DMS79 treated with DMSO at 0.1 percent for 48 hours (cell line): ENCODE measurements around the gene TDRD5.

Source experiments
- DNase-seq: peaks from one replicate; lab custom pipeline; 2025; lab: John Stamatoyannopoulos, UW

TDRD5 gene, protein sequence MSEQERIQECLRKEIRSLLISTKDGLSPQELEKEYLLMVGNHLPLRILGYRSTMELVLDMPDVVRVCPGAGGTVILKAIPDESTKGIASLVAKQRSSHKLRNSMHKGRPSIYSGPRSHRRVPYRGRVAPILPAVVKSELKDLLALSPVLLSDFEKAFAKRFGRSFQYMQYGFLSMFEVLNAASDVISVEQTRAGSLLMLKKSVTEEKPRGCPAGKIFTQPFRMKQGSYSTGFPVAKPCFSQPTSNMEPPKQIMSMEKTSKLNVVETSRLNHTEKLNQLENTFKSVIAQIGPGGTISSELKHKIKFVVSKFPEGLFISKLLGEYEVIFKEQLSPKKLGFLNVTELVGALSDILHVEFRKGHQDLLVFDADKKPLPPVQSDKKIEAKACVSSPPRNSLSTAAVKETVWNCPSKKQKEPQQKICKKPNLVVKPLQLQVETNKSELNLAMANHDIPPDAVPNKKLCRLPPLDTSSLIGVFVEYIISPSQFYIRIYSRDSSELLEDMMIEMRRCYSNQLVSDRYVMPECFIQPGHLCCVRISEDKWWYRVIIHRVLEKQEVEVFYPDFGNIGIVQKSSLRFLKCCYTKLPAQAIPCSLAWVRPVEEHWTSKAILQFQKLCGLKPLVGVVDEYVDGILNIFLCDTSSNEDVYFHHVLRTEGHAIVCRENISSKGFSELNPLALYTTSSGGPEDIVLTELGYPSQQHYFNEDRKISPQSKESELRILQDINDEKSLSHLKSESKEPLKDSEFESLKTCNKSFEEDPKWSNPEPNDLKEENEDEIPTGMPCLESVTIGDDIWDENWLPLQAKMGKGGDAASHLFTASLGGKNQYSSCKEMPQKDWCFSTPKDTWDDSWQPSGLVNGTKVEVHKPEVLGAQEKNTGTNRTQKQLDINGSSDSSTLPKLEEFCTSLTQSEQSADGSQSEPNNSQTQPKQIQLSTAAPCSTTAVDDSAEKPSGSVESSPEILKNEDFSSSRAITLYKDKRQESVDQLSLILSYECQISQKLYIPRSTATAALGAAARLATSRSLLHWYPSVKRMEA

DNA sequence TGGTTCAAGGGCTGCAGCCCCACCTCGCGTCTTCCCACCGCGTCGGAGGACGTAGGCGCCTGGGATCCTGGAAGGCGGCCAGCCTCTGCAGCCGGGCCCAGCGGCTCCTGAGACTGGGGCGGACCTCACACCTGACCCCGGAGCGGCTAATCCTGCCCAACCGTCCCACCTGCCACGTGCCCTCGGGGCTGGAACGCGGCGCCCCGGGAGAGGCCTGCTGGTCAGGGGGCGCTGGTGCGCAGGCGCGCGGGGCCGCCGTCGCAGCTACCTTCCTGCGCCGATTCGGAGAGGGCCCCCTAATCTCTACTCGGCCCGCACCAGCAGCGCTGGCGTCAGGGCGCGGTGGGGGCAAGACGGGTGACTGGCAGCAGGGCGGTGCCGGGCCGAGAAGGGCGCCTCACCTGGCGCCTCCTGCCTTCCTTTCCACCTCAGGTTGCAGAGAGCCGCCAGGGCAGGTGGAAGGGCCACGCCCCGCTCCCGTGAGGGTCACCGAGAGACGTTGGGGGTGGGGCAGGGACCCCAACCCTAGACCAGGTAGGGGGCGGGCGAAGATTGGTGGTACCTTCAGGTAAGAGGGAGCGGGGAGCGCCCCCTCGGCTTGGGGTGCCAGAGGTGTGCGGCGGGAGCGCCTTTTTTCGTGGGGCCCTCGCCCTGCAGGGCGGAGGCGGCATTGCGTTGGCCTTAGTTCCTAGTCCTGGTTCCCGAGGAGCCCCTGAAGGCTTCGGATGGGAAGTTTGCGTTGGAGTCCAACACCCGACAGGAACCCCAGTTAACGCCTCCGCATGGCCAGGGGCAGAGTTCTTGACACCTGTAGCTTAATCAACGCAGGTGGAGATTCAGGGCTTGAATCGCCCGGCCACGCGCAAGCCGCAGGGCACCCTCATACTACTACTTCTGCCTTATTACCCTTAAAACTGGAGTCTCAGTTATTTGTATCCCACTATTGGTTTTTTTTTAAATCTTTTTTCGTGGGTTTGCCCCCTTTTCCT lies at the start of gene TDRD5:
TDRD5 (plus strand) TSS at position 241 of the 989 bp plus-strand sequence. CDS start 784 bp downstream, outside the sequence.
- peak; percentile 11 for DNase-seq

DNA sequence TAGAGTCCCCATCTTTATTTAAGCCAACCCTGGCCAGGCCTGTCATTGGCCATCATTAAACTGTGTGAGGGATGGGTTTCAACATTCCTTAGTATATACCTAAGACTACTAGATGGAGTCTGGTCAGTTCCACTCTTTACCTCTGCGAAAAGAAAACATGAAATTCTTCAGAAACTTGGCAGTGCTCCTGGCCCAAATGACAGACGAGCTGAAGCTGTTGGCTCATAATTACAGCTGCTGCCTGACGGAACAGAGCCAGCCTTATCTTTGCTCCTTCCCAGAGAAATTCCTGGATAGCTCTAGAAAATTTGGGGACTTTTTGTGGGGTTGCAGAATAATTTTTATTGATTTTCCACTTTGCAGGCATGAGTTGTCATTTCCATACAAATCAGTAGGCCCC lies 46.3 kb upstream of the TDRD5 start:
- no peak for DNase-seq

DNA sequence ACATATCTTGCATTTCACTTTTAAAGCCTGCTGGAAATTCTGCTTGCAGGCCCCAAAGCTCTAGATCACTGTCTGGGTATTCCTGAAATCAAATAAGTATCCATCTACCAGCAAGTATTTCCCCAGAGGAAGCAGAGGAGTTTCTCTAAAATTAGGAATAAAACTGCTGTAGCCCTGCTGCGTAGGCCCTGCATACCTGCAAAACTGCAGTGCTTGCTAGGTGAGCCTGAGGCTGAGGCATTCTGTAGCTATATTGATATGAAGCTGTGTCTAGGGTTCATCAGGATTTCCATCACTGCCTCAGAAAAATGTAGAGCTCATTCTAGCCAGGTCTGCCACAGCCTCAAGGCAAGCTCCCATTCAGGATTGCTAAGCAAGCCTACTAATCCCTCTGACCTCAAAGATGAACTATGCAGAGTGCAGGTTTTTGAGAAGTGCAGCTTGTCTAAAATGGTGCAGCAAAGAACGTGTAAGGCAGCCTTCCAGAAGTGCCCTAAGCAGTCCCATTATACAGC lies 44.6 kb upstream of the TDRD5 start:
- DNase-seq: no peak

DNA sequence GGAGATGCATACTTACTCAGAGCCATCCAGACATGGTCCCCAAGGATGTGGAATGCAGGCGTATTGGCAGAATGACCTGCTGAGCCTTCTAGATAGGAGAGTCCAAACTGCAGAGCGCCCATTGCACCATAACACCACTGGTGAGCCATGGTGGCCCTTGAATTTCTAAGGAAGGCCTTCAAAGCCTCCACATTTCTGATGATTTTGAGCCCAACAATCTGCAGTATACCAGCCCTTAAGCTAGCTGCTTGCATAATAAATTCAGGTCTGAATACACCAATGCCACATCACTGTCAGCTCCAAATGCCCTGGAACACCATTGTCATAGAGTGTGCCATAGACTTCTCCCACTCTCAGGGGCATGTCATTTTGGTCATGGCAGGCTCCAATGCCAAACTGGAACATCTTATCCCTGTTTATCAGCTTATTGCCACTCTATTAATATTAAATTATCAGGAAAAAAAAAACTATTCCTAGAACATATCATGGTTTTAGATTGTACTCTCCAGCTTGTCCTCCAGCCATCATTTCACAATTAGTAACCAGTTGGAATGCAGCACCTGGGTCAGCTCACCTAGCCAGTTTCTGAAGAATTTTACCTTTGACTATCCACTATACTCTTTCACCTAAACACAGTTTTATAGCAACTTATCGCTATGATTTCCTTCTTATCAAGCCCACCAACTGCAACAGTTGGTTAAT lies 42.8 kb upstream of the TDRD5 start:
- DNase-seq: no peak

DNA sequence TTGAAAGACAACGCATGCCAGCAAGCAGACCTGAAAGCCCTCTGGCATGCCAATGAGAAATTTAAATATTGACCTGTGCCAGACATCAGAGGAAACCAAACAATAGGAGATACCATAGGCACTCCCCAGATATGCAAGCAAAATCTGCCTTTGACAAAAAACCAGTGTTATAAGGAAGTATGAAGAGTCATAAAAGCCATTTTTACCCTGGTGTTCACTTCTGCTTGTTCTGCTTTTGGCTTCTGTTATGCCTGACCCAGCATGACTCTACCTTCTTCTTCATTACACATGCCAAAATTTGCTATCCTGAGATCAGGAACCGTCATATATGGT lies 42.3 kb upstream of the TDRD5 start:
- no peak for DNase-seq

DNA sequence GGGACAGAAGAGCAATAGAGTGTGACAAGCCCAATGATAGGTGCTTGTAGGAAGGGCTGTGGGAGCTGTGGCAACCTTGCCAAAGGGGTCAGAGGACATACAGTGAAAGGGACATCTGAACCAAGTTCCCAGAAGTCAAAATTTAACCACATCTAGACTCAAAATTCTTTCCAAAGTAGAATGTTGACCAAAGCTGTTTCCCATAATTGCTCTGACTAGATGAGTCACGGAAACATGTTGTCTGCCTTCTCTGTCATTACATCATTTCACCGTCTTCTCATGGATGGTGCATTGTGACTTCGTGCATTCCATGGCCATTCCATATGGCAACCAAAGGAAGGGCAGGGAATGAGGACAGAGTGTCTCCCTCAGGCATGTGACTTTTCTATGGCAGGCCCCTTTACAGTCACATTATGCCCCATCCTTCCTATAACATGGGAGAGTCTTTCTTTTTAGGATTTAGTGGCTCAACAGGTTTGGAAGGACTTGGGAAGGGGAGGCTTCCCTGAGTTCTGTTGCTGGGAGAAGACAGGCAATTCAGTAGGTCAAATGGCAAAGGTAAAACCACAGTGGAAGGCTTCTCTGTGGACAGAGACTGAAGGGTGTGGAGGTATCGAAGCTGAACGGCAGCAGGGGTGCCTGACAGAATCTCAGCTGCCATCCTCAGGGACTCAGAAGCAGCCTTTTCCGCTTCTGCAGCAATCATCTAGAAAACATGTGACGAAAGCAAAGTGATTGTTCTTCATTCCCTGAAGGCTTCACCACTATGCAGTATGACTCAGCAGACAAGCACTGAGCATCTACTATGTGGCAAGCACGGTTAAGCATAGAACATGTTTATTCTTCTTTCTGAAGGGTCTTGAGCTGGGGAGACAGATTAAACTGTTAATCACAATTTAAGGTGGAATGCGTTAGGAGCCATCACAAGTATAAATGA lies 40.6 kb upstream of the TDRD5 start:
- DNase-seq: no peak

DNA sequence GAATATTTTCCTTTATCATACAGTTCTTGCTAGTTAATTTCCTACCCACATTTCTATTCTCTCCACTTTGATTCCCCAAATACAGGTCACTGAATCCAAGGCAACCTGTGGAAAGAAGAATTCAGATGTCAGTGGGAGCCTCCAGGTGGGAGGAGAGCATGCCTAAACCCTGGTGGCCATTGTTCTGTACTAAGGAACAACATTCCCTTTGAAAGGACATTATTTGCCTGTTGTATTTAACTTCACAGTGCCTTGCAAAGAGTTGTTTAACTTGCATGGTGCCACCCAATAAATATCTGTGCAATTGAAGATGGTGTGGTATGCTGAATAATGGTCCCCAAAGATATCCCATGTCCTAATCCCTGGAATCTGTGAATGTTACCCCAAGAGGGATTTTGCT lies 37.2 kb upstream of the TDRD5 start:
- no peak for DNase-seq

DNA sequence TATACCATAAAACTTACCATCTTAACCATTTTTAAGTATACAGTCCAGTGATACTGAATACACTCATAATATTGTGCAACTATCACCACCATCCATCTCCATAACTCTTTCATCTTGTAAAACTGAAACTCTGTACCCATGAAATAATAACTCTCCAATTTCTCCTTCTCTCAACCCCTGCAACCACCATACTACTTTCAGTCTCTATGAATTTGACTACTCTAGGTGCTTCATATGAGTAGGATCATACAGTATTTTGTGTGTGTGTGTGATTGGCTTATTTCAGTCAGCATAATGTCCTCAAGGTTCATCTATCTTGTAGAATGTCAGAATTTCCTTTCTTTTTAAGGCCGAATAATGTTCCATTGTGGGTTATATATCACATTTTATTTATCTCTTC lies 33.6 kb upstream of the TDRD5 start:
- no peak for DNase-seq

DNA sequence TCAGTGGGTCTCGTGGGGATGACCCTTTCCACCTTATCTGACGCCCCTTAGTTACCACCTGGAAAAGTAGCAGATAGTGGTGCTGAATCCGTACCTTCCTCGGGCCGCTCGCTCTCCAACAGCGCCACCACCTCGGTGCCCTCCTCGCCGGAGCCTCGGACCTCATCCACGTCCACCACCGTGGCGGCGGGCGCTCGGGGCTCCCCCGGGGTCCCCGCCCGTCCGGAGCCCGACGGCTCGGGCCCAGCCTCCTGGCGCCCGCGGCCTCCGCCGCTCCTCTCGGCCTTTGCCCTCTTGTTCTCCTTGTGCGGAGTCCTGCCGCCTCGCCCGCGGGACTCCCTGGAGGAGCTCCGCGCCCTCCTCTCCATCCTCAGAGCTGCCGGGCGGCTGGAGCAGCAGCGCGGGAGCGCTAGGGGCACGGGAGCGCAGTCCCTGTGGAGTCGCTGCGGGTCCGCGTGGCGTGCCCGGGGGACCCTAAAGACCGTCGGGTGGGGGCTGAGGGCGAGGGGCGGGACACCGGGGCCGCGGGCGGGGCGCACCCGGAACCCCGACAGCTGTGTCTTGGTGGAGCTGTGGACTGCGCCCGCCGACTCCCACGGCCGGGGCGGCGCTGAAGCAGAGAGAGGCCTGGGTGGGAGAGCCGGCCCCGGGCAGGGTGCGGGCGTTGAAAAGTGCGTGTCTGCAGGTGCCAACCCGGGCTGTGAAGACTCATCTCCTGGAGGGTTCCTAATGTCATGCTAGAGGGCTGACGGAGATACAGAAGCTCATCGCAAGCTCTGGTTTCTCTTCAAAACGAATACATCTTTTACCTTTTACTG lies 15.9 kb upstream of the TDRD5 start, which contains the start of gene NPHS2:
NPHS2 (minus strand) TSS at position 452 of the 818 bp plus-strand sequence; CDS start at position 368, 84 bp downstream.
- DNase-seq: no peak

DNA sequence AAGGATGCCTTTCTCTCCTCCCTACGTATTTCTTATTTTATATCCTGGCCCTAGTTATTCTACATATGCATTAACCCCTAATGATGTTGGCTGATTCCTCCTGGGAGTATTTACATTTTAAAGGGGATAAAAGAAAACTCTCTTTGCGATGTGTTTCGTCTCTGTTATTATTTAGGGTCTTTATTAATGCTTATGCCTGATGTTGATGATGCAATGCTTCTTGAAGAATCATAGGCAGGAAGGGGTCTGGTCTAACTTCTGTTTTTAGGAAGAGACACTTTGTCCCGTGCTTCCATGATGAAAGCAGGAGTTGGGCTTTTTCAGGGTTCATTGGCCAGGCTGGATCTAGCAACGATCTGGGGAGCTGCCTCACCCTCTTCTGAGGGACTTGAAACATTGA lies 15.1 kb upstream of the TDRD5 start:
- no peak for DNase-seq

DNA sequence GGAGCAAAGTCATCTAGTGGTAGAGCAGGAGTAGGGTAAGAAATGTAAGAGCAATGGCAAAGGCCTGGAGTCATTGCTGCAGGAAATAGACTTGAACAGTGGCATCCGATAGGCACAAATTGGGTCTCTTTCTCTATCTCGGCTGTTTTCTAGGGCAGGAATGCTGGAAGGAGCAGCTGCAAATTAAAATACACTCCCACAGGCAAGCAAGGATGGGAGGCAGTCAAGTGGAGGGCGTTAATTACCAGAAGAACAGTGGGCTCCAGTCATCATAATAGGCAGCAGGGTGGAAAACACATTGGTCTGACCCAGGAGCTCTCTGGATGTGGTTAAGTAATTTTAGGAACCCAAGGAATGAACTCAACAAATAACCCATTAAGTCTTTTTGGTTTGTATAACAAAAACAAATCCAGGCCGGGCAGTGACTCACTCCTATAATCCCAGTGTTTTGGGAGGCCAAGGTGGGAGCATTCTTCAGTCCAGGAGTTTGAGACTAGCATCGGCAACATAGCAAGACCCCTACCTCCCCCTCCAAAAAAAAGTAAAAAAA lies 7.8 kb upstream of the TDRD5 start:
- no peak for DNase-seq

DNA sequence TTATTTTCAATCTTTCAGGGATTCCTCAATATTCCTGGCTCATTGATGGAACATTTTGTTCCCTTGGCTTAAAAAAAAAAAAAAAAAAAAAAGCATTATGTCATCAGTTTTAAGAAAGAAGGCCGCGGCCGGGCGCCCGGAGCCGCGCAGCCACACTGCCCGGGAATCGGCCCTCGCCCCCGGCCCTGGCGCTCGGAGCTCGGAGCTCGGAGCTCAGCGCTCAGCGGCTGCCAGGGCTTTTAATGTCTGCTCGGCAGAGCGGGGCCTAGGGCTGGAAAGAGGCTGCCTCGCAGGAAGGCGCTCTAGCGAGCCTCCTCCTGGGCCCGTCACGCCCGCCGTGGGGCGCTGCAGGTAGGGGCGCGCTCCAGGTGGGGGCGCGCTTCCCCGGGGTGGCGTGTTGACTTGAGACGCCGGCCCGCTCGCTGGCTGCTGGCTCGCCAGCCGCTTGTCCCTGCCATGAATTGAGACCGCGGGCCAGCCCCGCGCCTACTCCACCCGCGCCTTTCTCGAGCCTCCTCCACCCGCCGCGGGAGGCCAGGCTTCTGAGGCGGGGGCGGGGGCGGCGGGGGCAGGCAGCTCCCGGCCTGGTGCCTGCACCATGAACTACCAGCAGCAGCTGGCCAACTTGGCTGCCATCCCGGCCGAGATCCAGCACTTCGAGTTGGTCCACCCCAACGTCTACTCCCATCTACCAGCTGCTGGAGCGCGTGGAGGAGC lies 5.4 kb upstream of the TDRD5 start:
- peak; percentile 52 for DNase-seq

DNA sequence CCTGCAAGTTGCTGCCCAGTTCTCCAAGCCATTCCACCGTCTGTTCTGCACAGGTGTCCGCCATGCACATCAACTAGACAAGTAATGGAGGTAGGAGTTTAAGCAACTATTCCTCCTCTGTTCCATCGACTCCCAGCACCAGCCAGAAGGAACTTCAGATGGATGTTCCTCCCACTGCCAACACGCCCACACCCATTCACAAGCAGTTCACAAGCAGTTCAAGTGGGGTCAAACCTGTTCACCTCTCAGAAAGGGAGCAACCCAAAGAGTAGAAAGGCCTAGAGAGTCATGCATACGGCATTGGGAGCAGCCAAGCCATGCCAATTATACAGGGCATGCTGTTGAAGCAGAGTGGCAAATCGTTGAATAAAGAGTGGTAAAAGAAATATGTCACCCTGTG lies 4.3 kb upstream of the TDRD5 start:
- DNase-seq: no peak

DNA sequence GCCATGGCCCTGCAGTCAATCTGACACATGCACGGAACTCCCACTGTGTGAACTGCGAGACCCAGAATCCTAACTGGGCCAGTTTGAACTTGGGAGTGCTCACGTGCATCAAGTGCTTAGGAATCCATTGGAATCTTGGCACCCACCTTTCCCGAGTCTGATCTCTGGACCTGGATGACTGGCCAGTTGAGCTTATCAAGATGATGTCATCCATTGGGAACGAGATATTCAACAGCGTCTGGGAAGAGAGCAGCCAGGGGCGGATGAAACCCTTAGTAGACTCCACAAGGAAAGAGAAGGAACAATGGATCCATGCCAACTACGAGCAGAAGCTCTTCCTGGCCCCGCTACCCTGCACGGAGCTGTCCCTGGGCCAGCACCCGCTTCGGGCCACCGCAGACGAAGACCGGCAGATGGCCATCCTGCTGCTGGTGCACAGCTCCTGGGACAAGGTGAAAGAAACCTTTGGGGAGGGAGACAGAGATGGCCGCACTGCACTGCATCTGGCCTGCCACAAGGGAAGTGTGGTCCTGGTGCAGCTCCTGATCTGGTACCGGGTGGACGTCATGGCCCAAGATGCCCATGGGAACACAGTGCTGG lies 3.1 kb upstream of the TDRD5 start:
- DNase-seq: no peak

DNA sequence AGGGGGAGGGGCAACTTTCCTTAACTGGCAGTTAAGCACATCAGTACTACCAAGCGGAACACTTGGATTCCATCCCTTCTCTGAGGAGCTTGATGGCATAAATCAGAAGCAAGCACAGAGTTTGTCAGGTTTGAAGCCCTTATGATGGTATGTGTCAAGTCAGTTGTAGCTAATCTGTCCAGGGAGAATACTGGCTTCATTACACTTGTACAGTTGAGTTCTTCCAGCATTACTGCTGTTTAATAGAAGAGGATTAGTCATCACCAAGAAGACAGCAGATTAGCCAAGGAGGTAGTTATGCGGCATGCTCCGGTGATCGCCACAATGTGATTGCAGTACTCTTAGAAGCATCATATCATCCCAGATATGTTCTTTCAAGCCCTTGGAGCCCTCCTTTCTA lies 2.1 kb upstream of the TDRD5 start:
- no peak for DNase-seq

DNA sequence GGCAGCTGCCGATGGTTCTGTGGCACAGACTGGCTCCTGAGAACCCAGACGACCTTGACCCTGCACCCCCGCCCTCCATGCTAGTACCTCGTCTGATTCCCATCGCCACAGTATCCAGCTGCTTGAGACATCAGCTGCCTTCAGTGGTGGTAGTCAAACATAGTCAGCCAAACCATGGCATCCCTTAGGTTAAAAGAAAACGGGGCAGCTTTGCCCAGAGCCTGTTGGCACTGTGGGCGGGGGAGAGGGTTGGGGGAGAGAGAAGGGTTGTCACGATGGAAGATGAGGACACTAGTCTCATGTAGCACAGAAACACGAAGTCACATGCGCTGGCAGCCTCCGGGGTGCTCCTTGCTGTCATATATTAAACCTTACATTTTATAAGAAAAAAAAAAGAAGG lies 961 bp upstream of the TDRD5 start:
- no peak for DNase-seq

DNA sequence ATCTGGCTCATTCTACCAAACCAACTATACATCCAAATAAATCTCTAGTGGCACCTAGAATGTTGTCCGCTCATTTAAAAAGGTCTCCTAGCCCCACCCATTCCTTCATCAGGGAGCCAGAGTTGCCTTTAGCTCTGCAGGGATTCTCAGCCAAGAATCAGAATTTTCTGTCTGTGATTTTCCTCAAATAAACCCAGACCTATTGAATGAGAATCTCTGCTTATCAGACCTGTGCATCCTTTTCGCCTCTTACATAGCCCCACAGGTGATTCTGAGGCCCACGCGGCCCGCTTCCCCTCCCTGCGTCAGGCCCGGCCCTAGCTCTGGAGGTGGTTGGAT lies 410 bp upstream of the TDRD5 start:
- DNase-seq: no peak

DNA sequence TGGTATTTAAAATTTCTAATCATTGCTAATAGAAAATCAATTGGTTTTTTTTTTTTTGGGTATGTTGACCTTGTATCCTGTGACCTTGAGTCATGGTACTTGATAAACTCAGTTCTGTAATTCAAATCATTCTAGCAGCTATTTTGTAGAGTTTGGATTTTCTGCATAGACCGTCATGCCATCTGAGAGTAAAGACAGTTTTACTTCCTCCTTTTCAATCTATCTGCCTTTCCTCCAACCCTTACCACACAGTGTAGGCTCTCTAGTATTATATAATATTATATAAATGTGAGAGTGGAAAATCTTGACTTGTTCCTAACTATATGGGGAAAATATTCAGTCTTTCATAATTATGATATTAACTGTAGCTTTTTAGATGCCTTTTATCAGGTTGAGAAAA lies 7.0 kb downstream of the TDRD5 start:
- no peak for DNase-seq
